ENCODE results near the gene MTMR2.
A peak's percentile ranks its signal among the peaks of the same experiment; 100 is the strongest.

The MTMR2 gene

DNA sequence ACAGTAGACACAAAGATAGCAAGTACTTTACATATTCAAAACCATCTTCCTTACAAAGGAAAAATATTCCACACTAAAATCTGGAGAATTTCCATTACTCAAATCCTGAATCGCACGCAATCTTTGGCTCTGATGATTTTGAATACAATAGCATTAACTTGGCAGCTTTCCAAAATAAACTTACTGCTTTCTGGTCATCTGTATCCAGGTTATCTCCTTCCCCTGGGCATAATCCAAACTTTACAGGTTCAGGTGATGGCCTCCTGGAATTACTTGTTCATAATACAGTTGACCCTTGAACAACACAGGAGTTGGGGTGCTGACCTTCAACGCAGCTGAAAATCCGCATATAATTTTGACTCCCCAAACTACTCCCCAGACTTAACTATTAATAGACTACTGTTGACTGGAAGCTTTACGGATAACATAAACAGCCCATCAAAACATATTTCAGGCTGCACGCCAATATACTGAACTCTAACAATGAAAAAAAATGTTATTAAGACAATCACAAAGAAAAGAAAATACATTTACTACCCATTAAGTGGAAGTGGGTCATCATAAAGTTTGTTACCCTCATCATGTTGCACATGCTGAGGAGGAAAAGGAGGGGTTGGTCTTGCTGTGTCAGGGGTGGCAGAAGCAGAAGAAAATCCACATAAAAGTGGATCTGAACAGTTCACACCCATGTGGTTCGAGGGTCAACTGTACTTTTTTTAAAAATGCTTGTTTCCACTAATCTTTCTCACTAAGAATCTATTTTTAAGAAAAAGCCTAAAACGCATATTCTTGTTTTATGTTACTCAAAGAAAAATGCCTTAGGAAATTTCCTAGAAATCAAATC lies 6.5 kb downstream of the MTMR2 start:
- DNase-seq, result no peak

DNA sequence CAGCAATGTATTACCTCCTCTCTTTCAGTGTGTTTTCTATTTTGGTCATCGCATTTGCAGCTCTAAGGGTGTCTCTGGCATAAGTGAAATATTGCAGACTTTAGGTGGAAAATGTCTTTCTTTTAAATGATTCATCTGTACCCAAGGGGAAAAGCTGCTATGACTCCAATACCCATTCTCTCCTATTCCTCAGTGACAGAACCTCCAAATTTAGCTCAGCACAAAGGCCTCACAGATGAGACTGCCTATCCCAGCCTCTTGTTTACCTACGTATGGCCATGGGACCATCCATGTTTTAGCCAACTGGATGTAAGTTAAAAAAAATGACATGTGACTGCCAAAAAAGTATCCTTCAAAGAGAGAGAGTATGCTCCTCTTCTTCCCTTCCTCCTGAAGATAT lies 7.9 kb downstream of the MTMR2 start:
- no peak for DNase-seq

DNA sequence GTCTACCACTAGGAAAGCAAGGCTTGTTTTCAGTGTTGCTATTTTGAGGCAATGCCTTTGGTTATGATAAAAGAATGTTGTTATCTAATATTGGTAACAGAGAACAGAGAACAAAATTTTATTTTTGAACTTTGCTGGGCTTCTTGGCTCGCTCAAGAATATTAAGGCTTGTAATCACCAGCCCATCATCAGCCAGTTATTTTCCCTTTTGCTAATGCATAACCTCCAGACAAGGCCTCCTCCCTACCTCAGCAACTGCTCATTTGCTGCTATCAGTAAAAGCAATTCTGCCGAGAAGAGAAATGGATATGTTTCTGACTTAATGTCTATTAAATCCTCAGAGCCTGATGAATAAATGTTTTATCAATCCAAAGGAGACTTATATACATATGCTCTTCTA lies 8.9 kb downstream of the MTMR2 start:
- no peak for DNase-seq

GRCh38 chr11:95913830-95914615 lies 9.9 kb downstream of the MTMR2 start:
- no peak for DNase-seq

- DNase-seq, result peak; percentile 60
Observed at GRCh38 chr11:95912902-95913560, 10.9 kb downstream of the MTMR2 start.

DNA sequence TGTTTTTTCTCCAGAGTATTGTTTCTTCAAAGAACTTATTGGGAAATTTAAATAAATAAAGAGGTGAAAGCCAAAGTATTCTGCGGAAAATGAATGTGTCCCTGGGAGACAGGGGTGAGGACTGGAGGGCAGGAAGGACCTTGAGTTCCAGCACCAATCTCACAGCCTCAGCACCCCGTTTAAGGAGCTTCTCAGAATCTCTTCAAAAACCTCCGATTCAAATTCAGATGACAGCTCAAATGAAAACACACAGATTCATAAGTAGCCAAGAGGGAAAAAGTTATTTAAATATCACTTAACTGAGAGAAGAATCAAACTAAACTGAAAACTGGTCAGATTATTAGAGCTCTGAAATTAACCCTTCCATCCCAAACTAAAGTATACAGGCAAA lies 12.5 kb downstream of the MTMR2 start:
- DNase-seq, result no peak

DNA sequence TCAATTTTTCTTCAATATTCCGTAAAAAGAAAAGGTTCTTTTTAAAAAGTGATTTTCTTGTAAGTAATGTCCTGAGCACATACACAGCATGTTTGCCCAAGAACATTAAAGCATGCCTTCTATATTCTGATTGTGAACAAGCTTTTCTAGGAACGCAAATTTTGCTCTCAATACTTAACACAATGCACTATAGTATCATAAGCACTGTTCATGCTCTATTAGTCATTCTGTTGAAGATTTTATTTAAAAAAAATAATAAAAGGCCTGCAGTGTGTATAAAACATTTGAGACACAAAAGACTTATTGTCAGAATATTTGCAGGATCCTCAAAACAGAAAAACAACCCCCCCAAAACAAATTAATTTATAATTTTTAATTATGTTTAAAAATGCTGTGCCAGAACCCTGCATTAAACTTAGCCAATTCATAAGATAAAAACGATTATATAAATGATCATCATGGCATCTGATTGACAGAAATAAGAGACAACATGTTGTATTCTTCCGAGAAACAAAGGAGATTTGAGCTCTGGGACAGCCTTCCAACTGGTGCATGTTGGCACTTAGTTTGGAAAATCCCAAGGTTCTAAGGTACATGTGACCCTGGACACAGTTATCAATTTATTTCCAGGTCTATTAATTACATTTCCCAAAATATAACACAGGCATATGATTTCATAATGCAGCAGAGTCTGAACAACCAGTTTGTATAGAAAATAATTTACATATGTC lies 13.1 kb downstream of the MTMR2 start:
- no peak for DNase-seq

DNA sequence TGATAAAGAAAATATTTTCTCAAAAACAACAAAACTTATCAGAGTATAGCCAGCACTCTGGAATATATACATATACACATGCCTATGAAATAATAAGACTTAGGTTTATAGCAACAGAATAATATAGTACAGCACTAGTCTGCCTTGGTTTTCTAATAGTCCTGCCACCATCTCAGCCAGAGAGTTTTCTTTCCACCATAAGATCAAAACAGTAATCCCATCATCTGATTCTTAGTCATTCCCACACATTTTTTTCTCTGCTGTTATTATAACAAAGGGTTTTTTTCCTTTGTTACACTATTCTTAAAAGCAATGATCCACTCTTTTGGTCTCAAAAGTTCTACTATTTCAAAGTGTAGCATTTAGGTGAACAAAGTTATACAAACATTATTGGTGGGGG lies 15.1 kb downstream of the MTMR2 start:
- no peak for DNase-seq

DNA sequence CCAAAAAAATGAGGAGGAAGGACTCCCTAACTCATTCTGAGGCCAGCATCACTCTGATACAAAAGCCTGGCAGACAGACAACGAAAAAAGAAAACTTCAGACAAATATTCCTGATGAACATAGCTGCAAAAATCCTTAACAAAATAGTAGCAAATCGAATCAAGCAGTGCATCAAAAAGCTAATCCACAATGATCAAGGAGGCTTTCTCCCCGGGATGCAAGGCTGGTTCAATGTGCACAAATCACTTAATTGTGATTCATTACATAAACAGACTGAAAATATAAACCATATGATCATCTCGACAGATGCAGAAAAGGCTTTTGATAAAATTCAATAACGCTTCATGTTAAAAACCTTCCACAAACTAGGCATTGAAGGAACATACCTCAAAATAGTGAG lies 16.4 kb downstream of the MTMR2 start:
- DNase-seq, result no peak

DNA sequence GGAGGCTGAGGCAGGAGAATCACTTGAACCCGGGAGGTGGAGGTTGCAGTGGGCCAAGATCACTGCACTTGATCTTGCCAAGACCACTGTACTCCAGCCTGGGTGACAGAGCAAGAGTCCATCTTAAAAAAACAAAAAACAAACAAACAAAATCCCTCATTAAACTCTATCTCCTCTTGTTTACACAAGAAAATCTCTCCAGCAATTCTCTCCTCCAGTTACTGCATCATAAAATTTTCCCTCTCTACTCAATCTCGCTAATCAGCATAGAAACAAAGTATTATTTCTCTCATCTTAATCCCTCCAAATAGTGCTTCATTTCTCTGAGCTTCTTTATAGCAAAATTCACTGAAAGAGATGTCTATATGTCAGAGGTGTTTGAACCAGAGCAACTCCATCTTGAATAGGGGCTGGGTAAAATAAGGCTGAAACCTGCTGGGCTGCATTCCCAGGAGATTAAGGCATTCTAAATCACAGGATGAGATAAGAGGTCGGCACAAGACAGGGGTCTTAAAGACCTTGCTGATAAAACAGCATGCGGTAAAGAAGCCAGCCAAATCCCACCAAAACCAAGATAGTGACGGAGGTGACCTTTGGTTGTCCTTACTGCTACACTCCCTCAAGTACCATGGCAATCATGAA lies 19.8 kb downstream of the MTMR2 start:
- DNase-seq, result no peak

DNA sequence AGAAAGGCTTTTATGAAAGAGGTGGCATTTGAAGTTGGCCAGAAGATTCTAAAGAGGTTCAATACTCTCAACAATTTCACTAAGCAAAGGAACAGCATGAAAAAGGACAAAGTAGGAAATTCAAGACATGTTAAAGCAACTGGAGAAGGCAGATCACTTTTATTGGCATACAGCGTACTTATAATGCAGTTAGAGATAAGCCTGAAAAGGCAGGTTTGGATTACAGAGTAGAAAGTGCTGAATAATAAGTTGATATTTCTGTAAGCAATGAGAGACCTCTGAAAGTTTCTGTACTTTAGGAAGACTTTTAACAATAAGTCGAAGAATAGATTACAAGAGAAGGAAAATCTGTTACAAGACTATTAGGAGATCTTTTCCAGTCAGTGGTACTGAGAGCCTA lies 25.1 kb downstream of the MTMR2 start:
- DNase-seq, result no peak

DNA sequence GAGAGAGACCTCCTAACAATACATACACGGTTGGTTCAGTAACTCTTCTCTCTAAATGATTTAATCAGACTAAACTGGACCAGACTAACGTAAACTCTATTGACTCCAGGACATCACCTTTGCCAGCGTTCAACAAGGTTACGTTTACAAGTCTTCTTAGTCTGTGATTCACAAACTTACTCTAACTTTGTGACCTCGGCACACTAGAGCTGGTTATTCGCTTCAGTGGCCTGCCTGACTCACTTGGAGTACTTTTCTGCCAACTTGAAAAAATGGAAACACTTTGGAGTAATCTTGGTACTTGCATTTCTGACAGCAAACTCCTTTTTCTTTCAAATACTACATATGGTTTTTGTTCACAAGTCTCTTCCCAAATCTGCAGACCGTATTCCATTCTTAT lies 26.2 kb downstream of the MTMR2 start:
- DNase-seq, result no peak

DNA sequence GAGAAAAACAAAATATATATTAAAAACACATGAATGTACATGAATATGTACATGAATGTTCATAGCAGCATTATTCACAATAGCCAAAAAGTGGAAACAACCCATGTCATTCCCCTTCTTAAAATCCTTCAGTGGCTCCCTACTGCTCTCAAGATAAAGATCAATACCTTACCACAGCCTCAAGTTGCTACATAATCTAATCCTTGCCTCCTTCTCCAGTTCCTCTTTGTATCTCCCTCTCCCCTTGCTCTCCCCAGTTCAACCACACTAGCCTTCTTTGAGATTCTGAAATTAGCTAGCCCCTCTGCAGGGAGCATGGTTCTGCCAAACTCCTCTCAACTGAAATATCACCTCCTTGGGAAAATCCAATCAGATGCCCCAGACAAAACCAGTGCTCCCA lies 28.1 kb downstream of the MTMR2 start:
- no peak for DNase-seq

- DNase-seq, result no peak
Observed at GRCh38 chr11:95892892-95893570, 30.9 kb downstream of the MTMR2 start.

DNA sequence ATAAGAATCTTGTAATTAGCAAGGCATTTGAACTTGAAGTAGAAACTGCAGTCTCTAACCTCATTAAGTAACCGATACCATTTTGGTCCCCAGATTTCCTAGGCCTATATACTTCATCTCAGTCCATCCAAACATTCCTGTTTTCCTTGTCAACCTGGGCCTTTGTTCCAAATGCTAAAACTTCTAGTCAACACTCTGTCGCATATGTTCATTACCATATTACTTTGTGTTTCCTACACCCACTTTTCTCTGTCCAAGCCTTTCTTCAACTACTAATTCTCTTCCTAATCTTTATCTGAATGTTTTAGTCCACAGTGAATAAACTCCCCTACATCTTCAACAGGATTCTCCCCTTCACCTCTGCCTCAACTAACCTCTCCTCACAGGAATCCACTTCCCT lies 31.4 kb downstream of the MTMR2 start:
- no peak for DNase-seq

DNA sequence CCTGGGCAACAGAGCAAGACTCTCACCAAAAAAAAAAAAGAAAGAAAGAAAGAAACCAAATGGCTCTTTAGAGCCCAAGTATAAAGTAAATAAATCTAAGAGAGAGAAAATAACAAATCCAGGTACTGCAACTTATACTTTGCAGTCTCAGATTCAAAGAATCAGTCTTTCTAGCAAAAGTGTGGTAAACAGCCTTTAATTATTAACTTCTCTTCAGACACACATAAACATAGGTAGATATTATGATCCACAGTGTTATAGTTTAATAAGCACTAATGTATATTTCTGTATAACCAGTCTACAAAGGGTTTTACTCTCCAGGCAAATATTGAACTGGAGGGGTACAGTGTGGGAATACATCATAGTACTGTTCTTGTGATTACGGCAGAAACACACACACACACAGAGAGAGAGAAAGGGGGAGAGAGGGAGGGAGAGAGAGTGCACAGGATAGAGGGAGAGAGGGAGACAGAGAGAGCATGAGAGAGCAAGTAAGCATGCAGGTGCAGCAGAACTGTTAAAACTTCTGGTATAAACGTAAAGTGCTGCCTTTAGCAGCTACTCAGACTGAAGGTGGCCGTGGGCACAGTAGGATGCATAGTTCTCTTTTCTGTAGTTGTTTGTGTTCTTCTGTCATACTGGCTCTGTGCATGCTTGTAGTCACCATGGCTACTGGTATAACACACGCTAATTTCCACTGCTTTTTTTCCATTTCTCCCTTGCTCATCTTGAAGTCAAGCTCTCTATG lies 32.3 kb downstream of the MTMR2 start:
- DNase-seq, result no peak

DNA sequence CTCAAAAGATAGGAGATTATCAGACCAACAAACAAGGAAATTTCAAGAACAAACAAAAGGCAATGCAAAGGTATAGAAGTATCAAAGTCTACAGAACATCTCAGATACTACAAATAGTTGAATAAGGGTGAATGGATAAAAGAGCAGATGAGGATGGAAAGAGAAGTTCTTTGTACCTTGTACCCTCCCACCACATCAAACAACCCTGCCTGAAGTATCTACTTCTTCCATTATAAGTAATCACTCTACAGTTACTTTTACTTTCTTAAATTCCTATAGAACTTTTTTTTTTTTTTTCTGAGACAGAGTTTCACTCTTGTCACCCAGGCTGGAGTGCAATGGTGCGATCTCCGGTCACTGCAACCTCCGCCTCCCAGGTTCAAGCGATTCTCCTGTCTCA lies 35.1 kb downstream of the MTMR2 start:
- DNase-seq, result no peak

- no peak for DNase-seq
Observed at GRCh38 chr11:95888439-95888838, 35.5 kb downstream of the MTMR2 start.

- DNase-seq, result peak; percentile 10
Observed at GRCh38 chr11:95886462-95886861, 37.4 kb downstream of the MTMR2 start.

GRCh38 chr11:95884802-95885201 lies 39.1 kb downstream of the MTMR2 start:
- no peak for DNase-seq

GRCh38 chr11:95884376-95884775 lies 39.5 kb downstream of the MTMR2 start:
- DNase-seq, result peak; percentile 49

Measured in EL (cell line).